ENCODE results near the gene POFUT2. TPM values are rescaled to one million over a fixed set of nuclear protein-coding genes. Genes with fewer than 3 reads are reported as not detected.

POFUT2 gene
- total RNA-seq, 1 experiment from 2014 or later, result 25.1 TPM

DNA sequence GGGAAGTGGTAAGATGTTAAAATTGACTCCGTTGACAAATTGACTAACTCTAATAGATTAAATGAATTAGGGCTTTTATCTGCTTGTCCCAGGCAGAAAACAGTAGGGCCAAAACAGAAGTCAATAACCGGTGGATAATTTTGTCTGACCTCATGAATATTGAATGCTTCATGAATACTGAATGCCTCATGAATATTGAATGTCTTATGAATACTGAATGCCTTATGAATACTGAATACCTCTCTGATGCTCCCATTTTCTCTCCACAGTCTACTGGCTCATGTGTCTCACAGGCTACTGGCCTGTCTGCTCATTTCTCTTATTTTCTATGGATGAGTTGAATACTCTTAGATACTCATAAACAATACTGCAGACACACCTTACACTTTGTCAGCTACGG is 56.0 kb downstream of the POFUT2 start:
- DNase-seq (ENCODE audit: low spot score), result peak; percentile 34
- TF ChIP-seq, protein P1, sequence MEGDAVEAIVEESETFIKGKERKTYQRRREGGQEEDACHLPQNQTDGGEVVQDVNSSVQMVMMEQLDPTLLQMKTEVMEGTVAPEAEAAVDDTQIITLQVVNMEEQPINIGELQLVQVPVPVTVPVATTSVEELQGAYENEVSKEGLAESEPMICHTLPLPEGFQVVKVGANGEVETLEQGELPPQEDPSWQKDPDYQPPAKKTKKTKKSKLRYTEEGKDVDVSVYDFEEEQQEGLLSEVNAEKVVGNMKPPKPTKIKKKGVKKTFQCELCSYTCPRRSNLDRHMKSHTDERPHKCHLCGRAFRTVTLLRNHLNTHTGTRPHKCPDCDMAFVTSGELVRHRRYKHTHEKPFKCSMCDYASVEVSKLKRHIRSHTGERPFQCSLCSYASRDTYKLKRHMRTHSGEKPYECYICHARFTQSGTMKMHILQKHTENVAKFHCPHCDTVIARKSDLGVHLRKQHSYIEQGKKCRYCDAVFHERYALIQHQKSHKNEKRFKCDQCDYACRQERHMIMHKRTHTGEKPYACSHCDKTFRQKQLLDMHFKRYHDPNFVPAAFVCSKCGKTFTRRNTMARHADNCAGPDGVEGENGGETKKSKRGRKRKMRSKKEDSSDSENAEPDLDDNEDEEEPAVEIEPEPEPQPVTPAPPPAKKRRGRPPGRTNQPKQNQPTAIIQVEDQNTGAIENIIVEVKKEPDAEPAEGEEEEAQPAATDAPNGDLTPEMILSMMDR (conservative IDR thresholded peaks at IDR 0.05; ENCODE audit: low read depth, low read length), result no peak
- no peak for TF ChIP-seq EZH2 (IDR thresholded peaks at IDR 0.05; ENCODE audit: borderline replicate concordance, low read depth, low read length, poor library complexity, severe bottlenecking)
- Histone ChIP-seq H3K9me3 (ENCODE audit: low read depth, low read length, poor library complexity, severe bottlenecking) (no peaks in the 10 kb centered on the region), H3K4me1 (ENCODE audit: insufficient read depth, low read length, poor library complexity, severe bottlenecking) (peaks cover 5% of the 10 kb centered on the region), H3K4me3 (ENCODE audit: low read depth, low read length, poor library complexity, severe bottlenecking) (no peak overlapping the region), H3K36me3 (ENCODE audit: insufficient read depth, low read length, poor library complexity, severe bottlenecking) (no peaks in the 10 kb centered on the region), H3K27me3 (replicated peaks; ENCODE audit: insufficient read depth, low read depth, low read length, poor library complexity) (no peaks in the 10 kb centered on the region), H3K27ac (ENCODE audit: low read depth, low read length, poor library complexity, severe bottlenecking) (no peak overlapping the region)
- ChIA-PET POLR2A (ENCODE audit: low non-redundant PET) (no interaction called here), CTCF (no interaction called here)
- intact Hi-C loops (cut with micrococcal nuclease; ENCODE audit: unreplicated experiment), result no loop called here
- BruUV-seq (replicated peaks), result no TSS peak

DNA sequence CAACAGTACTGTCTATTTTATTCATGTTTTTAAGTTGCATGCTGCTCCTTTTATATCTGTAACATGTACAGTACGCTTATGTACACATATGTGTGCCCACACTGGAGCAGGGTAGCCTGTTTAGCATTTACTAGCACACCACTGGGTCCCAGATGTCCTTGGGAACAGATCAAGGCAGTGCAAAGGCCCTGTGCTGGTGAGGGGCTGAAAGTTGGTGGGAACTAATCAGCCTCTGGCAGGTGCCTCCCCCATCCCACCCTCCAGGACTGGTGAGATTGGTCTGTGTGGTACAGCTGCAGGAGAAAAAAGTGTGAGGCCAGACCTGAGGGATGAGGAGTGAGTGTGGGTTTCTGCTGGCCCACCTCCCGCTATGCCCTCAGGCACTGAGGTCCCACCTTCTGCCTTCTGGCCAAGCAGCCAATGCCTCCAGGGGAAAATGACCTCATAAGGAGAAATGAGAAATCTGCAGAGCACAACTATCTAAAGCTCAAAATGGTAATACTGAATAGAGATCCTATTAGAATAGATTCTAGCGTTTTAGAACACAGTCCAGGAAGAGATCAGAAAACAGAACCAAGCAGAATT is 58.9 kb downstream of the POFUT2 start:
- no peaks in the 10 kb centered on the region for H3K36me3 ChIP-seq (ENCODE audit: insufficient read depth, low read length, poor library complexity, severe bottlenecking)
- intact Hi-C loops (cut with micrococcal nuclease; ENCODE audit: unreplicated experiment), result no loop called here
- TF ChIP-seq, protein P1 (conservative IDR thresholded peaks at IDR 0.05; ENCODE audit: low read depth, low read length), result no peak
- no peak for TF ChIP-seq EZH2 (IDR thresholded peaks at IDR 0.05; ENCODE audit: borderline replicate concordance, low read depth, low read length, poor library complexity, severe bottlenecking)
- no peaks in the 10 kb centered on the region for H3K27me3 ChIP-seq (replicated peaks; ENCODE audit: insufficient read depth, low read depth, low read length, poor library complexity)
- DNase-seq (ENCODE audit: low spot score), result no peak
- H3K4me1 ChIP-seq (ENCODE audit: insufficient read depth, low read length, poor library complexity, severe bottlenecking), result peaks cover 5% of the 10 kb centered on the region
- no peaks in the 10 kb centered on the region for H3K9me3 ChIP-seq (ENCODE audit: low read depth, low read length, poor library complexity, severe bottlenecking)
- H3K27ac ChIP-seq (ENCODE audit: low read depth, low read length, poor library complexity, severe bottlenecking), result no peak overlapping the region
- no TSS peak for BruUV-seq (replicated peaks)
- POLR2A ChIA-PET (ENCODE audit: low non-redundant PET), result no interaction called here
- CTCF ChIA-PET, result no interaction called here
- no peak overlapping the region for H3K4me3 ChIP-seq (ENCODE audit: low read depth, low read length, poor library complexity, severe bottlenecking)

DNA sequence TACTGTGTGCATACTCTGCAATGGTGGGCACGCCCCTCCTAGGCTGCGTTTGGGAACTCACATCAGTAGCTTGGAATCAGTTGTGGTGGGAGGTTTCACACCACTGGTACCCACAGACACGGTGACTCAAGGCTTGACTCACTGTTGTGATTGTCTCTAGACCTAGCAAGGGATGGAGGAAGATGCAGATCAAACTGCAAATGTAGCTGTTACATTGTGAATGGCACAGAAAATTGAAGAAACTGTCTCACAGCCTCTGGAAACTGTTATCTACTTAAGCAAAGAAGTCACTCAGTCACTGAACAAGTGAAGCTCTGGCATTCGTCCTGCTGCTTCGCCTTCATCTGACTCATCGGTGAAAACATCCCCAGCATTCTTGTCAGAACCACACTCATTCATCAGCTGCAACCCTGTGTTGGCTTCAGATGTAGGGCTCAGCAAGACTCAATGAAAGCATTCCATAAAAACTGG is 59.5 kb downstream of the POFUT2 start:
- H3K4me3 ChIP-seq (ENCODE audit: low read depth, low read length, poor library complexity, severe bottlenecking), result no peak overlapping the region
- peaks cover 5% of the 10 kb centered on the region for H3K4me1 ChIP-seq (ENCODE audit: insufficient read depth, low read length, poor library complexity, severe bottlenecking)
- intact Hi-C loops (cut with micrococcal nuclease; ENCODE audit: unreplicated experiment), result no loop called here
- ChIA-PET CTCF (no interaction called here), POLR2A (ENCODE audit: low non-redundant PET) (no interaction called here)
- TF ChIP-seq EZH2 (IDR thresholded peaks at IDR 0.05; ENCODE audit: borderline replicate concordance, low read depth, low read length, poor library complexity, severe bottlenecking), result no peak
- TF ChIP-seq, protein P1 (conservative IDR thresholded peaks at IDR 0.05; ENCODE audit: low read depth, low read length), result no peak
- BruUV-seq (replicated peaks), result no TSS peak
- DNase-seq (ENCODE audit: low spot score), result peak; percentile 41
- H3K27ac ChIP-seq (ENCODE audit: low read depth, low read length, poor library complexity, severe bottlenecking), result no peak overlapping the region
- H3K9me3 ChIP-seq (ENCODE audit: low read depth, low read length, poor library complexity, severe bottlenecking), result no peaks in the 10 kb centered on the region
- H3K36me3 ChIP-seq (ENCODE audit: insufficient read depth, low read length, poor library complexity, severe bottlenecking), result no peaks in the 10 kb centered on the region
- H3K27me3 ChIP-seq (replicated peaks; ENCODE audit: insufficient read depth, low read depth, low read length, poor library complexity), result no peaks in the 10 kb centered on the region
